Neural progenitor cell (in vitro differentiated cells): ENCODE data around the gene ATP10D. TPM values are rescaled to one million over a fixed set of nuclear protein-coding genes. Genes with fewer than 3 reads are reported as not detected.

Experiments used
- DNase-seq: peaks from one replicate; pipeline ENCODE4 v3.0.0-alpha.2; 2016; ENCODE audit warnings: low spot score
- H2AFZ ChIP-seq: fragments of 200-600 bp; sonication (generic); replicated peaks from 2 replicates; pipeline ENCODE4 v1.6.1; 2016; ENCODE audit warnings: antibody characterized with exemption
- H3F3A ChIP-seq: fragments of 200-600 bp; sonication (generic); 2 replicates; pipeline ENCODE4 v1.6.1; 2016; ENCODE audit warnings: antibody characterized with exemption, low read depth
- H3K27ac ChIP-seq: fragments of 200-600 bp; sonication (generic); 2 replicates; pipeline ENCODE4 v1.5.1; 2016; ENCODE audit warnings: mild to moderate bottlenecking
- H3K27me3 ChIP-seq: fragments of 200-600 bp; sonication (generic); 2 replicates; pipeline ENCODE4 v1.6.1; 2016; ENCODE audit warnings: mild to moderate bottlenecking, moderate library complexity
- H3K36me3 ChIP-seq: fragments of 200-600 bp; sonication (generic); 2 replicates; pipeline ENCODE4 v1.5.1; 2016
- H3K4me1 ChIP-seq: fragments of 200-600 bp; sonication (generic); 2 replicates; pipeline ENCODE4 v1.6.1; 2016; ENCODE audit warnings: mixed run types
- H3K4me2 ChIP-seq: fragments of 200-600 bp; sonication (generic); 2 replicates; pipeline ENCODE4 v1.6.1; 2016
- H3K4me3 ChIP-seq: fragments of 200-600 bp; sonication (generic); 2 replicates; pipeline ENCODE4 v1.5.1; 2016
- H3K79me2 ChIP-seq: fragments of 200-600 bp; sonication (generic); 2 replicates; pipeline ENCODE4 v1.6.1; 2016; ENCODE audit warnings: low read depth
- H3K9ac ChIP-seq: fragments of 200-600 bp; sonication (generic); 2 replicates; pipeline ENCODE4 v1.6.1; 2016
- H3K9me3 ChIP-seq: fragments of 200-600 bp; sonication (generic); 2 replicates; pipeline ENCODE4 v1.5.1; 2016; ENCODE audit warnings: low read depth
- H4K20me1 ChIP-seq: fragments of 200-600 bp; sonication (generic); 2 replicates; pipeline ENCODE4 v1.6.1; 2016; ENCODE audit warnings: low read depth
- H3K27ac Mint-ChIP-seq: 3 replicates; pipeline ENCODE4 v1.8.0; 2021; ENCODE audit warnings: mixed read lengths
- H3K27me3 Mint-ChIP-seq: 2 replicates; pipeline ENCODE4 v1.8.0; 2022; ENCODE audit warnings: low read depth, mild to moderate bottlenecking, inconsistent platforms, moderate library complexity, mixed read lengths; ENCODE audit not compliant: insufficient read depth
- H3K36me3 Mint-ChIP-seq: 3 replicates; pipeline ENCODE4 v1.8.0; 2021; ENCODE audit warnings: mixed read lengths
- H3K4me1 Mint-ChIP-seq: 3 replicates; pipeline ENCODE4 v1.8.0; 2021; ENCODE audit warnings: mixed read lengths
- H3K4me3 Mint-ChIP-seq: 3 replicates; pipeline ENCODE4 v1.8.0; 2021; ENCODE audit warnings: mild to moderate bottlenecking, moderate library complexity, mixed read lengths
- H3K9me3 Mint-ChIP-seq: 3 replicates; pipeline ENCODE4 v1.8.0; 2020; ENCODE audit warnings: mixed read lengths
- CTCF ChIP-seq: fragments of 200-600 bp; sonication (generic); IDR thresholded peaks from 2 replicates; pipeline ENCODE4 v1.5.1; 2017; ENCODE audit warnings: antibody characterized with exemption, mild to moderate bottlenecking
- EZH2 ChIP-seq: fragments of 200-600 bp; sonication (generic); IDR thresholded peaks from 2 replicates; pipeline ENCODE4 v1.6.1; 2017; ENCODE audit warnings: antibody characterized with exemption, mild to moderate bottlenecking, moderate library complexity
- EZH2phosphoT487 ChIP-seq: fragments of 200-600 bp; sonication (generic); IDR thresholded peaks from 2 replicates; pipeline ENCODE4 v1.6.1; 2017; ENCODE audit warnings: antibody characterized with exemption
- total RNA-seq: library from RNA; depleted of rRNA; stranded (reverse); fragments of >200 nt; gene quantifications from 2 replicates; pipeline ENCODE4 v1.2.3, GENCODE V29; 2015; ENCODE audit warnings: low replicate concordance

ATP10D gene
- total RNA-seq, 1 donor from 2014 or later = 8.1 TPM

- Mint-ChIP-seq H3K27me3 (no peaks in the 10 kb centered on the region), H3K9me3 (no peaks in the 10 kb centered on the region), H3K4me1 (no peaks in the 10 kb centered on the region), H3K4me3 (no peak overlapping the region), H3K27ac (no peak overlapping the region), H3K36me3 (peaks cover 9% of the 10 kb centered on the region)
- Histone ChIP-seq H4K20me1 (no peaks in the 10 kb centered on the region), H2AFZ (no peak overlapping the region), H3K4me1 (no peaks in the 10 kb centered on the region), H3F3A (no peaks in the 10 kb centered on the region), H3K9ac (no peak overlapping the region), H3K4me2 (no peak overlapping the region), H3K27me3 (no peaks in the 10 kb centered on the region), H3K4me3 (no peak overlapping the region), H3K36me3 (no peaks in the 10 kb centered on the region), H3K27ac (no peak overlapping the region), H3K9me3 (no peaks in the 10 kb centered on the region), H3K79me2 (no peaks in the 10 kb centered on the region)
- DNase-seq = no peak
- TF ChIP-seq CTCF (no peak), EZH2phosphoT487 (no peak), EZH2 (no peak)
Observed at GRCh38 chr4:47451657-47452056, 33.4 kb upstream of the ATP10D start.

GRCh38 chr4:47462799-47463234 lies 22.3 kb upstream of the ATP10D start:
- Histone ChIP-seq H3K4me3 (peak overlapping the region; percentile 89), H2AFZ (peak overlapping the region; percentile 90), H3F3A (peaks cover 8% of the 10 kb centered on the region), H3K9me3 (no peaks in the 10 kb centered on the region), H3K9ac (peak overlapping the region; percentile 44), H3K79me2 (peaks cover 23% of the 10 kb centered on the region), H3K36me3 (peaks cover 8% of the 10 kb centered on the region), H3K27me3 (no peaks in the 10 kb centered on the region), H3K4me2 (peak overlapping the region; percentile 78), H4K20me1 (peaks cover 4% of the 10 kb centered on the region), H3K27ac (peak overlapping the region; percentile 34), H3K4me1 (no peaks in the 10 kb centered on the region)
- Mint-ChIP-seq H3K4me1 (peaks cover 24% of the 10 kb centered on the region), H3K27ac (no peak overlapping the region), H3K36me3 (peaks cover 10% of the 10 kb centered on the region), H3K27me3 (no peaks in the 10 kb centered on the region), H3K9me3 (no peaks in the 10 kb centered on the region), H3K4me3 (peak overlapping the region; percentile 89)
- no peak for DNase-seq
- TF ChIP-seq CTCF (no peak), EZH2phosphoT487 (no peak), EZH2 (no peak)

GRCh38 chr4:47463235-47463956 lies 21.7 kb upstream of the ATP10D start, which contains the start of gene COMMD8:
Gene COMMD8, minus strand, starts transcription at chr4:47463702. Its CDS starts 51 bp downstream, at chr4:47463651.
- H3K9me3 ChIP-seq = no peaks in the 10 kb centered on the region
- H3K27ac ChIP-seq = peak within 1 kb of the TSS; percentile 34
- H3K4me3 Mint-ChIP-seq = peak within 1 kb of the TSS; percentile 89
- peaks cover 24% of the 10 kb centered on the region for H3K4me1 Mint-ChIP-seq
- H4K20me1 ChIP-seq = peaks cover 4% of the 10 kb centered on the region
- H3K79me2 ChIP-seq = peaks cover 23% of the 10 kb centered on the region
- H3K36me3 ChIP-seq = peaks cover 8% of the 10 kb centered on the region
- H3K27me3 ChIP-seq = no peaks in the 10 kb centered on the region
- peak within 1 kb of the TSS; percentile 90 for H2AFZ ChIP-seq
- H3F3A ChIP-seq = peaks cover 8% of the 10 kb centered on the region
- no peaks in the 10 kb centered on the region for H3K4me1 ChIP-seq
- peak within 1 kb of the TSS; percentile 89 for H3K4me3 ChIP-seq
- H3K27ac Mint-ChIP-seq = no peak within 1 kb of the TSS
- peak; percentile 99 for DNase-seq
- no peaks in the 10 kb centered on the region for H3K9me3 Mint-ChIP-seq
- H3K36me3 Mint-ChIP-seq = peaks cover 10% of the 10 kb centered on the region
- peak within 1 kb of the TSS; percentile 78 for H3K4me2 ChIP-seq
- H3K9ac ChIP-seq = peak within 1 kb of the TSS; percentile 44
- TF ChIP-seq CTCF = peak; percentile 46
- no peak for TF ChIP-seq EZH2phosphoT487
- no peak for TF ChIP-seq EZH2
- no peaks in the 10 kb centered on the region for H3K27me3 Mint-ChIP-seq
